Mesenchymal stem cell (in vitro differentiated cells and primary cell): ENCODE results near the gene USP54.
"Not testable (repeated sequence)": the region's sequence is repeated elsewhere in the genome, so short reads cannot be mapped to it uniquely, and the experiment has no call there.

Experiments
- DNase-seq: peaks from one replicate; pipeline ENCODE4 v3.0.0-alpha.2; 2013
- H2AFZ ChIP-seq: one replicate; pipeline ENCODE4 v1.6.1; 2013; ENCODE audit warnings: low read depth, mild to moderate bottlenecking, control low read depth, inconsistent platforms, low read length, moderate library complexity
- H2AK5ac ChIP-seq: 2 replicates; pipeline ENCODE4 v1.6.1; 2013; ENCODE audit warnings: low read length, moderate library complexity, mild to moderate bottlenecking, inconsistent platforms; ENCODE audit not compliant: severe bottlenecking
- H2BK120ac ChIP-seq: one replicate; pipeline ENCODE4 v1.6.1; 2013; ENCODE audit warnings: low read depth, mild to moderate bottlenecking, inconsistent platforms, low read length, moderate library complexity
- H2BK12ac ChIP-seq, 2 experiments: one replicate each; pipeline ENCODE4 v1.6.1; 2013; ENCODE audit warnings: inconsistent platforms in 2 of 2, low read length in 2 of 2, mild to moderate bottlenecking in 2 of 2, moderate library complexity in 2 of 2, control low read depth in 1 of 2
- H2BK15ac ChIP-seq: one replicate; pipeline ENCODE4 v1.6.1; 2013; ENCODE audit warnings: mild to moderate bottlenecking, low read depth, inconsistent platforms; ENCODE audit not compliant: poor library complexity, severe bottlenecking
- H2BK5ac ChIP-seq: 2 replicates; pipeline ENCODE4 v1.6.1; 2013; ENCODE audit warnings: low read depth, mild to moderate bottlenecking, low read length, control low read depth, inconsistent platforms; ENCODE audit not compliant: poor library complexity, severe bottlenecking
- H3K14ac ChIP-seq, 2 experiments: one replicate each; pipeline ENCODE4 v1.6.1; 2013; ENCODE audit warnings: inconsistent platforms in 2 of 2, low read length in 2 of 2, control low read depth in 1 of 2, mild to moderate bottlenecking in 1 of 2, moderate library complexity in 1 of 2
- H3K18ac ChIP-seq, 2 experiments: one replicate each; pipeline ENCODE4 v1.6.1; 2013; ENCODE audit warnings: inconsistent platforms in 2 of 2, low read length in 2 of 2, control low read depth in 1 of 2, low read depth in 1 of 2, mild to moderate bottlenecking in 1 of 2
- H3K23ac ChIP-seq, 2 experiments: one replicate each; pipeline ENCODE4 v1.6.1; 2013; ENCODE audit warnings: inconsistent platforms in 2 of 2, low read length in 2 of 2, mild to moderate bottlenecking in 2 of 2, moderate library complexity in 2 of 2, control low read depth in 1 of 2
- H3K27ac ChIP-seq: 2 replicates; pipeline ENCODE4 v1.5.1; 2013; ENCODE audit warnings: mild to moderate bottlenecking, moderate library complexity, low read length, control low read depth, inconsistent platforms; ENCODE audit not compliant: poor library complexity, severe bottlenecking
- H3K27me3 ChIP-seq, 2 experiments: 2 replicates each; pipeline versions ENCODE4 v1.6.1 to v1.7.0; 2013; ENCODE audit warnings: low read length in 2 of 2, mild to moderate bottlenecking in 2 of 2, moderate library complexity in 2 of 2, control low read depth in 1 of 2, inconsistent platforms in 1 of 2; ENCODE audit not compliant: control insufficient read depth in 1 of 2, insufficient read depth in 1 of 2
- H3K36me3 ChIP-seq, 2 experiments: 2 replicates each; pipeline versions ENCODE4 v1.6.1 to v1.7.0; 2013; ENCODE audit warnings: low read length in 2 of 2, control low read depth in 1 of 2, inconsistent platforms in 1 of 2, low read depth in 1 of 2, mild to moderate bottlenecking in 1 of 2; ENCODE audit not compliant: insufficient read depth in 2 of 2, control insufficient read depth in 1 of 2
- H3K4ac ChIP-seq, 2 experiments: one replicate each; pipeline ENCODE4 v1.6.1; 2013; ENCODE audit warnings: inconsistent platforms in 2 of 2, low read length in 2 of 2, mild to moderate bottlenecking in 2 of 2, moderate library complexity in 2 of 2, control low read depth in 1 of 2, low read depth in 1 of 2
- H3K4me1 ChIP-seq: 2 replicates; pipeline ENCODE4 v1.6.1; 2013; ENCODE audit warnings: low read depth, low read length, control low read depth; ENCODE audit not compliant: control insufficient read depth, insufficient read depth
- H3K4me2 ChIP-seq: 2 replicates; pipeline ENCODE4 v1.6.1; 2013; ENCODE audit warnings: low read length, mild to moderate bottlenecking, inconsistent platforms; ENCODE audit not compliant: poor library complexity, severe bottlenecking
- H3K4me3 ChIP-seq, 2 experiments: 2 replicates each; pipeline versions ENCODE4 v1.5.1 to v1.7.0; 2013; ENCODE audit warnings: low read length in 2 of 2, mild to moderate bottlenecking in 2 of 2, control low read depth in 1 of 2, low read depth in 1 of 2; ENCODE audit not compliant: insufficient read depth in 1 of 2
- H3K79me1 ChIP-seq: replicated peaks from 2 replicates; pipeline ENCODE4 v1.6.1; 2013; ENCODE audit warnings: mild to moderate bottlenecking, control low read depth, low read length, inconsistent platforms; ENCODE audit not compliant: poor library complexity, severe bottlenecking
- H3K9ac ChIP-seq: 2 replicates; pipeline ENCODE4 v1.7.0; 2013; ENCODE audit warnings: mild to moderate bottlenecking, low read length, moderate library complexity
- H3K9me3 ChIP-seq: 2 replicates; pipeline ENCODE4 v1.7.0; 2013; ENCODE audit warnings: mild to moderate bottlenecking, low read length; ENCODE audit not compliant: control insufficient read depth
- H4K8ac ChIP-seq: one replicate; pipeline ENCODE4 v1.6.1; 2013; ENCODE audit warnings: inconsistent platforms, mild to moderate bottlenecking, low read length, moderate library complexity
- H4K91ac ChIP-seq: one replicate; pipeline ENCODE4 v1.6.1; 2013; ENCODE audit warnings: mild to moderate bottlenecking, low read length, inconsistent platforms
- whole genome bisulfite sequencing: methylation state at CpG from one replicate; pipeline ENCODE4 v1.1.7; 2013; ENCODE audit warnings: mixed read lengths; 5-methylcytosine and 5-hydroxymethylcytosine counted together

Gene USP54

DNA sequence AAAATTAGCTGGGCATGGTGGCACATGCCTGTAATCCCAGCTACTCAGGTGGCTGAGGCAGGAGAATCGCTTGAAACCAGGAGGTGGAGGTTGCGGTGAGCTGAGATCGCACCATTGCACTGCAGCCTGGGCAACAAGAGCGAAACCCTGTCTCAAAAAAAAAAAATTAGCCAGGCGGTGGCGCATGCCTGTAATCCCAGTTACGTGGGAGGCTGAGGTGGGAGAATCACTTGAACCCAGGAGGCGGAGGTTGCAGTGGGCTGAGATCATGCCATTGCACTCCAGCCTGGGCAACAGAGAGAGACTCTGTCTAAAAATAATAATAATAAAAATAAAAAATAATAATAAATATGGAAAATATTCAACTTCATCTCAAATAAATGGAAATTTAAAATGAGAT, 26.0 kb upstream of the USP54 start:
- not testable (repeated sequence) for H3K4me1 ChIP-seq, H3K4me3 ChIP-seq, H3K23ac ChIP-seq, H2AFZ ChIP-seq, H2BK15ac ChIP-seq, H3K14ac ChIP-seq, H3K36me3 ChIP-seq, H3K27ac ChIP-seq, H2BK120ac ChIP-seq, H2BK5ac ChIP-seq, H2AK5ac ChIP-seq, H4K8ac ChIP-seq, H3K4me2 ChIP-seq, DNase-seq, H3K18ac ChIP-seq, H3K27me3 ChIP-seq, H3K4ac ChIP-seq, H2BK12ac ChIP-seq, H3K9ac ChIP-seq, H4K91ac ChIP-seq, H3K9me3 ChIP-seq
- H3K79me1 ChIP-seq = peaks cover 13% of the 10 kb centered on the region
- 99% methylated on average over 8 of the region's 8 CpGs for WGBS

DNA sequence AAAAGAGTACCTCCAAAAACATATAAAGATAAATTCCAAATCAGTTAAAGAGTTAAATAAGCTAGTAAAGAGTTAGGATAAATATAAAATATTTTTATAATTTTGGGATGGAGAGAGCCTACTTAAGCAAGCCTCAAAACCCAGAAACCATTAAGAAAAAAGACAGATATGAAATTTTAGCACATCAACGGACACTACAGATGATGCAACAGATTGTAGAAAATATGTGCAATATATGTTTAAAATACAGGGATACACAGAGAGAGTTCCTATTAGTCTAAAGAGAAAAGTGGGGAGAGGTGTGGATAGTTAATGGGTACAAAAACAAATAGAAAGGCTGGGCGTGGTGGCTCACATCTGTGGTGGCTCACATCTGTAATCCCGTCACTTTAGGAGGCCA, 23.6 kb upstream of the USP54 start:
- H3K9ac ChIP-seq = no peak overlapping the region
- H4K91ac ChIP-seq = no peak overlapping the region
- no peaks in the 10 kb centered on the region for H3K9me3 ChIP-seq
- 93% methylated on average over 3 of the region's 3 CpGs for WGBS
- H3K27me3 ChIP-seq = no peaks in the 10 kb centered on the region
- no peaks in the 10 kb centered on the region for H3K4me1 ChIP-seq
- no peak overlapping the region for H3K4me2 ChIP-seq
- no peak overlapping the region for H3K27ac ChIP-seq
- H2AFZ ChIP-seq = no peak overlapping the region
- no peak for DNase-seq
- no peak overlapping the region for H2BK120ac ChIP-seq
- H2BK5ac ChIP-seq = no peak overlapping the region
- H3K18ac ChIP-seq = no peak overlapping the region
- no peak overlapping the region for H2BK12ac ChIP-seq
- H3K4ac ChIP-seq = no peak overlapping the region
- no peak overlapping the region for H2BK15ac ChIP-seq
- H3K4me3 ChIP-seq = no peak overlapping the region
- no peak overlapping the region for H3K14ac ChIP-seq
- H4K8ac ChIP-seq = no peak overlapping the region
- no peaks in the 10 kb centered on the region for H3K36me3 ChIP-seq
- no peak overlapping the region for H2AK5ac ChIP-seq
- no peak overlapping the region for H3K23ac ChIP-seq
- peaks cover 16% of the 10 kb centered on the region for H3K79me1 ChIP-seq

DNA sequence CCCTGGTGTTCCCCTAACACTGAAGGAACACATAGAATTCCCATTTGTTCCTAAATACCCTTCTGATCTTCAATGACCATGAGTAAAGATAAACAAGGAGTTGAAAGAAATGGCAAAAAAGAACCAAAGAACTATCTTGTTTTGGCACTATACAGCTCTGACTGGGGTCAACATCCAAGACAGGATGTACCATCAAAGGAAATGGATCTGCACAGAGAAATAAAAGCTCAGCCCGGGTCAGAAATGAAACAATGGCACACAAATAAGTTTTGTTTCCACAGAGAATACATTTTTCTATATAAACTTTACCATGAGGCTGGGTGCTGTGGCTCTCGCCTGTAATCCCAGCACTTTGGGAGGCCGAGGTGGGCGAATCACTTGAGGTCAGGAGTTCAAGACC, 18.0 kb upstream of the USP54 start:
- H3K79me1 ChIP-seq = peaks cover 15% of the 10 kb centered on the region
- no peak overlapping the region for H3K18ac ChIP-seq
- no peak overlapping the region for H3K4me2 ChIP-seq
- no peak overlapping the region for H3K9ac ChIP-seq
- H3K4me3 ChIP-seq = no peak overlapping the region
- no peaks in the 10 kb centered on the region for H3K27me3 ChIP-seq
- H3K4ac ChIP-seq = no peak overlapping the region
- H4K91ac ChIP-seq = no peak overlapping the region
- no peaks in the 10 kb centered on the region for H3K9me3 ChIP-seq
- H3K36me3 ChIP-seq = no peaks in the 10 kb centered on the region
- no peak overlapping the region for H3K14ac ChIP-seq
- no peak overlapping the region for H2BK12ac ChIP-seq
- H4K8ac ChIP-seq = no peak overlapping the region
- no peak for DNase-seq
- no peaks in the 10 kb centered on the region for H3K4me1 ChIP-seq
- no peak overlapping the region for H2BK120ac ChIP-seq
- 93% methylated on average over 4 of the region's 4 CpGs for WGBS
- no peak overlapping the region for H2BK15ac ChIP-seq
- H2AFZ ChIP-seq = no peak overlapping the region
- no peak overlapping the region for H3K23ac ChIP-seq
- H2BK5ac ChIP-seq = no peak overlapping the region
- H2AK5ac ChIP-seq = no peak overlapping the region
- no peak overlapping the region for H3K27ac ChIP-seq

DNA sequence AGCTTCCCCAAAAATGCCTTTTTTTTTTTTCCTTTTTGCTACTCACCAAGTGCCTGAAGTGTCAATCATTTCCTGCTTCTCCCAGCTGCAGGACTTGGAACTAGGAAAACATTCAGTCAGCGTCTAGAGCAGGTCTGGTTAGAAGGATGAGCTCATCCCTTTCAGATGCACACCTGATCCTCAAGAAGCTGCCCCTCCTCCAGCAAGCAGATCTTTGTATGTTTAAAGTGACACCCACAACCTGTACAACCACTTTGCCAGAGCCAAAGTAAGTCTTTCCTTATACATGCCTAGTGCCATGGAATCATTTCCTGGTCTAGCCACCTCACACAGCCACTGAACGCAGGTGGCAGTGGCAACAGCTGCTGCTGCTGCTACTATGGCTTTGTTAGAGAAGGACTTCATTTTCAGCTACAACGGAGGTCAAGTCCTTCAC, 10.4 kb upstream of the USP54 start:
- H4K91ac ChIP-seq = no peak overlapping the region
- H2BK15ac ChIP-seq = no peak overlapping the region
- H2AFZ ChIP-seq = no peak overlapping the region
- H3K9me3 ChIP-seq = no peaks in the 10 kb centered on the region
- whole genome bisulfite sequencing = 58% methylated on average over 3 of the region's 3 CpGs
- no peak overlapping the region for H2BK12ac ChIP-seq
- no peak overlapping the region for H3K4me2 ChIP-seq
- H3K18ac ChIP-seq = no peak overlapping the region
- H3K23ac ChIP-seq = no peak overlapping the region
- H3K27ac ChIP-seq = peak overlapping the region; percentile 12
- no peak for DNase-seq
- peaks cover 10% of the 10 kb centered on the region for H3K79me1 ChIP-seq
- no peak overlapping the region for H4K8ac ChIP-seq
- no peak overlapping the region for H3K4ac ChIP-seq
- H2AK5ac ChIP-seq = no peak overlapping the region
- H2BK5ac ChIP-seq = no peak overlapping the region
- no peaks in the 10 kb centered on the region for H3K27me3 ChIP-seq
- H2BK120ac ChIP-seq = no peak overlapping the region
- H3K4me3 ChIP-seq = no peak overlapping the region
- no peak overlapping the region for H3K9ac ChIP-seq
- H3K36me3 ChIP-seq = no peaks in the 10 kb centered on the region
- peaks cover 9% of the 10 kb centered on the region for H3K4me1 ChIP-seq
- no peak overlapping the region for H3K14ac ChIP-seq
